ENCODE results near the gene GPC6.

- no peak for TF ChIP-seq CTCF (IDR thresholded peaks at IDR 0.05; ENCODE audit: insufficient read depth, low read length, poor library complexity, severe bottlenecking)
- no peak for TF ChIP-seq EZH2phosphoT487 (conservative IDR thresholded peaks at IDR 0.05; ENCODE audit: low read length)
Observed at GRCh38 chr13:93603043-93603442, 376.4 kb downstream of the GPC6 start.
